C4-2B (cell line): Measurements from ENCODE around the gene PIPOX.

Source experiments
- ZFX ChIP-seq: fragments of 450-650 bp; IDR thresholded peaks from 2 replicates; pipeline ENCODE4 v1.6.1; 2017
- TF ChIP-seq, protein P1 (sequence below): fragments of 450-650 bp; conservative IDR thresholded peaks from 2 replicates; pipeline ENCODE4 v1.5.1; 2017; ENCODE audit warnings: mild to moderate bottlenecking

DNA sequence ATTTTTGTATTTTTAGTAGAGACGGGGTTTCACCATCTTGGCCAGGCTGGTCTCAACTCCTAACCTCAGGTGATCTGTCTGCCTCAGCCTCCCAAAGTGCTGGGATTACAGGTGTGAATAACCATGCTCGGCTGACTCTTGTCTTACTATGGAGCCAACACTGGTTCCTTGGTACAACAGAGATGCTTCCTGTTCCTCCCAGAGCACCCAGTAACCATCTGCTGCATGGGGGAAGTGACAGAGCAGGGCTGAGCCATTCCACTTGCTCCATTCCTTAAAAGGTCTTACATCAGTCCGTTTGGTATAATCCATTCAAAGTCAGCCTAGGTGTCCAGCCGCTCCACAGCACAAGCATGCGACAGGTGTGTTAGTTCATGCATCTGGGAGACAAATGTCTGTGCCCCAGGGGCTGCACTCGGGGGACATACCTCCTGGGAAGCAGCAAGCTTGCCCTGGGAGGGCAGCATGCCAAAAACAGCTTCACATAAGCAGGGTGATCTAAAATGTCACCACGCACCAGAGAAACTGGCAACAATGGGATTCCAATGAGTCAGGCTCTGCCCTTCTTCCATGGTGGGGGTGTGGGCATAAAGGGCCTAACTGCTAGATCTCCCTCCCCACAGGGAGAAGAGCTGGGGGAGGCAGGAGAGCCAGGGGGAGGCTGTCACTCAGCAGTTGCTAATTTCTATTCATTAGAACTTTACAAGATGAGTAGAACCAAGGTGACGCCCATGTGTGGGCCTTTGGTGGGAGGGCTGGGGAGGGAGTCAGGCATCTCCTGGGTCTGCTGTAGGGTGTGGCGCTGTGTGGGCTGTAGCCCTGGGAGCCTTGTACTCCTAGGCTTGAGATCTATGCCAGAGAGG lies 35.5 kb downstream of the PIPOX start:
- TF ChIP-seq, protein P1, sequence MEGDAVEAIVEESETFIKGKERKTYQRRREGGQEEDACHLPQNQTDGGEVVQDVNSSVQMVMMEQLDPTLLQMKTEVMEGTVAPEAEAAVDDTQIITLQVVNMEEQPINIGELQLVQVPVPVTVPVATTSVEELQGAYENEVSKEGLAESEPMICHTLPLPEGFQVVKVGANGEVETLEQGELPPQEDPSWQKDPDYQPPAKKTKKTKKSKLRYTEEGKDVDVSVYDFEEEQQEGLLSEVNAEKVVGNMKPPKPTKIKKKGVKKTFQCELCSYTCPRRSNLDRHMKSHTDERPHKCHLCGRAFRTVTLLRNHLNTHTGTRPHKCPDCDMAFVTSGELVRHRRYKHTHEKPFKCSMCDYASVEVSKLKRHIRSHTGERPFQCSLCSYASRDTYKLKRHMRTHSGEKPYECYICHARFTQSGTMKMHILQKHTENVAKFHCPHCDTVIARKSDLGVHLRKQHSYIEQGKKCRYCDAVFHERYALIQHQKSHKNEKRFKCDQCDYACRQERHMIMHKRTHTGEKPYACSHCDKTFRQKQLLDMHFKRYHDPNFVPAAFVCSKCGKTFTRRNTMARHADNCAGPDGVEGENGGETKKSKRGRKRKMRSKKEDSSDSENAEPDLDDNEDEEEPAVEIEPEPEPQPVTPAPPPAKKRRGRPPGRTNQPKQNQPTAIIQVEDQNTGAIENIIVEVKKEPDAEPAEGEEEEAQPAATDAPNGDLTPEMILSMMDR: no peak
- TF ChIP-seq ZFX: no peak
